Caco-2 (cell line): ENCODE results near the gene FXR2. TPM values are rescaled to one million over a fixed set of nuclear protein-coding genes. Genes with fewer than 3 reads are reported as not detected.
A peak's percentile ranks its signal among the peaks of the same experiment; 100 is the strongest.

ENCODE experiments used
- Bru-seq: library from RNA; stranded (reverse); fragments of 400-500 nt; gene quantifications from one replicate; lab custom pipeline; 2021; lab: Mats Ljungman, UMichigan
- BruChase-seq, 2 experiments: library from RNA; stranded (reverse); fragments of 400-500 nt; gene quantifications; one replicate each; lab custom pipeline; 2021; lab: Mats Ljungman, UMichigan
- BruUV-seq: library from RNA; stranded (reverse); fragments of 400-500 nt; replicated peaks from 2 replicates; lab custom pipeline; 2021; lab: Mats Ljungman, UMichigan
- CTCF ChIA-PET: fragments of 300-600 bp; sonication (Branson Sonifier 250); formaldehyde crosslinking; loops from one replicate; lab custom pipeline; 2022; ENCODE audit warnings: antibody characterized with exemption; lab: Charles Lee
- POLR2A ChIA-PET: fragments of 300-600 bp; sonication (Branson Sonifier 250); formaldehyde crosslinking; loops from one replicate; lab custom pipeline; 2022; ENCODE audit warnings: antibody characterized with exemption; lab: Charles Lee
- DNase-seq, 2 experiments: peaks; one replicate each; pipeline versions ENCODE4 v3.0.0 to v3.0.0-alpha.2; 2020 to 2022
- H3K27me3 ChIP-seq: replicated peaks from 2 replicates; pipeline ENCODE4 v1.6.0; 2011; ENCODE audit warnings: low read length; ENCODE audit not compliant: control insufficient read depth, insufficient read depth
- H3K36me3 ChIP-seq: 2 replicates; pipeline ENCODE4 v1.5.1; 2011; ENCODE audit warnings: low read length; ENCODE audit not compliant: control insufficient read depth, insufficient read depth
- H3K4me1 ChIP-seq: fragments of 250-450 bp; sonication (Bioruptor Pico); 2 replicates; pipeline ENCODE4 v1.5.1; 2020; ENCODE audit warnings: mild to moderate bottlenecking
- H3K4me3 ChIP-seq: 2 replicates; pipeline ENCODE4 v1.5.1; 2011; ENCODE audit warnings: low read depth, mild to moderate bottlenecking, control low read depth, low read length
- H3K9me3 ChIP-seq: fragments of 250-450 bp; sonication (Bioruptor Pico); 2 replicates; pipeline ENCODE4 v1.5.1; 2020; ENCODE audit warnings: mild to moderate bottlenecking, moderate library complexity
- H3K27ac Mint-ChIP-seq: one replicate; pipeline ENCODE4 v1.8.0; 2022; ENCODE audit warnings: mixed read lengths; ENCODE audit not compliant: unreplicated experiment
- H3K27me3 Mint-ChIP-seq: one replicate; pipeline ENCODE4 v1.8.0; 2022; ENCODE audit warnings: mixed read lengths; ENCODE audit not compliant: insufficient read depth, unreplicated experiment
- H3K36me3 Mint-ChIP-seq: one replicate; pipeline ENCODE4 v1.8.0; 2022; ENCODE audit warnings: mild to moderate bottlenecking, mixed read lengths; ENCODE audit not compliant: insufficient read depth, unreplicated experiment
- H3K4me1 Mint-ChIP-seq: one replicate; pipeline ENCODE4 v1.8.0; 2022; ENCODE audit warnings: low read depth, mixed read lengths; ENCODE audit not compliant: unreplicated experiment
- H3K4me3 Mint-ChIP-seq: one replicate; pipeline ENCODE4 v1.8.0; 2022; ENCODE audit warnings: mild to moderate bottlenecking, moderate library complexity, mixed read lengths; ENCODE audit not compliant: unreplicated experiment
- H3K9me3 Mint-ChIP-seq: one replicate; pipeline ENCODE4 v1.8.0; 2022; ENCODE audit warnings: mixed read lengths; ENCODE audit not compliant: unreplicated experiment
- CTCF ChIP-seq, 2 experiments: fragments of 200-600 bp in 1 of 2; IDR thresholded peaks; 1 replicate in 1 of 2; 2 replicates in 1 of 2; pipeline versions ENCODE4 v1.5.1 to v1.8.0; 2011 to 2022; ENCODE audit warnings: antibody characterized with exemption in 1 of 2, control low read depth in 1 of 2, inconsistent platforms in 1 of 2, low read depth in 1 of 2, low read length in 1 of 2, mild to moderate bottlenecking in 1 of 2, moderate library complexity in 1 of 2; ENCODE audit not compliant: insufficient read depth in 1 of 2, severe bottlenecking in 1 of 2, unreplicated experiment in 1 of 2
- intact Hi-C: fragments of 100-400 bp; cut with micrococcal nuclease; formaldehyde crosslinking; loops from one replicate; pipeline ENCODE4 v1.10.0; 2022; ENCODE audit not compliant: unreplicated experiment
- long read RNA-seq: library from polyadenylated mRNA; stranded (forward); transcript quantifications from one replicate; pipeline ENCODE4 v2.0.0, GENCODE V29; 2022
- total RNA-seq: library from RNA; stranded (reverse); gene quantifications from 2 replicates; pipeline ENCODE4 v1.2.3, GENCODE V29; 2022

The FXR2 gene
- total RNA-seq (20.5 and 25.3 TPM in 2 replicates), Bru-seq, nascent RNA (percentile 63 among the genes with signal in this experiment), BruChase-seq, experiment 1, labeled RNA remaining after a 2-hour chase (percentile 68 among the genes with signal in this experiment), BruChase-seq, experiment 2, labeled RNA remaining after a 6-hour chase (percentile 64 among the genes with signal in this experiment)
- long read RNA-seq, transcript FXR2-201 (17 exons, 2,957 nt), result major isoform, 21 of 29 reads
- long read RNA-seq, partial matches to known transcripts, result 4 of 29 reads
- long read RNA-seq, other reads (novel, unspliced or antisense), result 4 of 29 reads

- no peaks in the 10 kb centered on the region for H3K27me3 ChIP-seq
- peak within 1 kb of the TSS; percentile 57 for H3K4me3 ChIP-seq
- H3K4me1 Mint-ChIP-seq, result peaks cover 20% of the 10 kb centered on the region
- H3K4me3 Mint-ChIP-seq, result peak within 1 kb of the TSS; percentile 98
- intact Hi-C loops, result loop anchor here (2.0 to 5.0 kb wide), 2 partner anchors 42 to 223 kb away; no protein-coding TSS in a partner anchor
- H3K9me3 Mint-ChIP-seq, result no peaks in the 10 kb centered on the region
- peak; percentile 96 to 97 for DNase-seq
- no peaks in the 10 kb centered on the region for H3K9me3 ChIP-seq
- no TSS peak for BruUV-seq
- H3K27ac Mint-ChIP-seq, result peak within 1 kb of the TSS; percentile 94
- CTCF ChIA-PET, result interaction anchor here (0.6 to 2.3 kb wide), 12 partner anchors 10 to 230 kb away, joined by 3 to 9 read pairs (median 4); partner anchors contain the start of genes ATP1B2, MPDU1, SAT2 and TP53
- H3K27me3 Mint-ChIP-seq, result no peaks in the 10 kb centered on the region
- H3K36me3 ChIP-seq, result no peaks in the 10 kb centered on the region
- no peaks in the 10 kb centered on the region for H3K4me1 ChIP-seq
- peaks cover 20% of the 10 kb centered on the region for H3K36me3 Mint-ChIP-seq
- peak; percentile 24 to 49 for TF ChIP-seq CTCF (IDR thresholded peaks at IDR 0.05; ENCODE audit: insufficient read depth in 1 of 2, low read depth in 1 of 2, low read length in 1 of 2, severe bottlenecking in 1 of 2, unreplicated experiment in 1 of 2)
- POLR2A ChIA-PET, result interaction anchor here (0.6 to 2.3 kb wide), 11 partner anchors 13 to 304 kb away, joined by 3 to 17 read pairs (median 4); partner anchors contain the start of genes ATP1B2, MPDU1, NAA38 and SAT2
Observed at GRCh38 chr17:7614425-7615264, at the start of gene FXR2. Gene FXR2 (minus strand): TSS chr17:7614897. CDS start chr17:7614532, 365 bp downstream.

DNA sequence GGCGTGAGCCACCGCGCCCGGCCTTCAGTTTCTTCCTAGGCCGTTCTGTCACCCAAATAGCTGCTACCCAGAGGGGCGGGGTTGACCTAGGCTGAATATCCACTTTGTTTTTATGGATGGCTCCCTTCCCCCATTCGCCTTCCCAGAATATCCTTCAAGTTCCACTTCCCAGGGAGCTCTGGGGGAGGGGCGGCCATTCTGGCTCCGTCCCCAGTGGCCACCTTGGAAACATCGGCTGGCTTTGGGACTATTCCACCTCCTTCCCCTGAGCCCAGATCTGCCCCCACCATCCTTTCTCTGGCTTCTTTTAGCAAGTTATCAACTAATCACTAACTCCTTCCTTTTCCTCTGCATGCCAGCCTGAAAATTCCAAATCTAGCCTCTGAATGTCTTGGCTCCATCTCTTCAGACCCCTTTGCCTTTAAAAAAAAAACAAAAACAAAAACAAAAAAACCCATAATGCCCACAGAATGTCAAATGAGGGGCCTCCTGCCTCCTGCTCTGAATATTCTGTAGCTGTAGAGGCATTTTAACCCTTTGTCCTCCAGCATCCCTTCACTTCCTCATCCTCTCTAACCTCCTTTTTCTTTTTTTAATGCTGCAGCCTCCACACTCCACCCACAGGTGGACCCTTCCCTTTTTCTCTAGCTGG, 42.4 kb upstream of the FXR2 start:
- Mint-ChIP-seq H3K4me1 (no peaks in the 10 kb centered on the region), H3K4me3 (no peak overlapping the region), H3K27me3 (no peaks in the 10 kb centered on the region), H3K9me3 (no peaks in the 10 kb centered on the region), H3K36me3 (no peaks in the 10 kb centered on the region), H3K27ac (no peak overlapping the region)
- intact Hi-C loops, result no loop called here
- TF ChIP-seq CTCF (IDR thresholded peaks at IDR 0.05; ENCODE audit: insufficient read depth in 1 of 2, low read depth in 1 of 2, low read length in 1 of 2, severe bottlenecking in 1 of 2, unreplicated experiment in 1 of 2), result no peak
- Histone ChIP-seq H3K4me1 (no peaks in the 10 kb centered on the region), H3K27me3 (no peaks in the 10 kb centered on the region), H3K36me3 (no peaks in the 10 kb centered on the region), H3K4me3 (no peak overlapping the region), H3K9me3 (no peaks in the 10 kb centered on the region)
- ChIA-PET POLR2A (no interaction called here), CTCF (interaction anchor here (0.8 to 1.1 kb wide), 2 partner anchors 25 to 60 kb away, joined by 3 to 10 read pairs; no protein-coding TSS in a partner anchor)
- no peak for DNase-seq
- no TSS peak for BruUV-seq

GRCh38 chr17:7655541-7655840, 40.8 kb upstream of the FXR2 start:
- no TSS peak for BruUV-seq
- Mint-ChIP-seq H3K4me3 (no peak overlapping the region), H3K4me1 (peaks cover 3% of the 10 kb centered on the region), H3K9me3 (no peaks in the 10 kb centered on the region), H3K27me3 (peaks cover 7% of the 10 kb centered on the region), H3K36me3 (no peaks in the 10 kb centered on the region), H3K27ac (no peak overlapping the region)
- ChIA-PET CTCF (no interaction called here), POLR2A (no interaction called here)
- no peaks in the 10 kb centered on the region for H3K4me1 ChIP-seq
- no peaks in the 10 kb centered on the region for H3K9me3 ChIP-seq
- H3K27me3 ChIP-seq, result no peaks in the 10 kb centered on the region
- TF ChIP-seq CTCF (IDR thresholded peaks at IDR 0.05; ENCODE audit: insufficient read depth in 1 of 2, low read depth in 1 of 2, low read length in 1 of 2, severe bottlenecking in 1 of 2, unreplicated experiment in 1 of 2), result no peak
- no peak for DNase-seq
- intact Hi-C loops, result no loop called here
- no peak overlapping the region for H3K4me3 ChIP-seq
- no peaks in the 10 kb centered on the region for H3K36me3 ChIP-seq
